Activated CD4-positive, alpha-beta T cell treated with anti-CD3 and anti-CD28 coated beads, Interleukin-2, Interleukin-4, amounts not matched to agents 100 ng/mL and 50 ng/mL, durations not matched to agents 16 hours and 8 hours (primary cell): ENCODE data around the gene MGMT.

Source experiments
- DNase-seq: peaks from one replicate; pipeline ENCODE4 v3.0.0-alpha.2; 2020; ENCODE audit warnings: low spot score

MGMT gene

GRCh38 chr10:129741280-129741977 is 274.4 kb downstream of the MGMT start:
- no peak for DNase-seq

- DNase-seq: no peak
These were observed 275.1 kb downstream of the MGMT start for GRCh38 chr10:129741978-129742741.

GRCh38 chr10:129742742-129743550 is 275.9 kb downstream of the MGMT start:
- no peak for DNase-seq

GRCh38 chr10:129743738-129744133 is 276.7 kb downstream of the MGMT start:
- DNase-seq: no peak

GRCh38 chr10:129744134-129745111 is 277.4 kb downstream of the MGMT start:
- no peak for DNase-seq

GRCh38 chr10:129745186-129745750 is 278.2 kb downstream of the MGMT start:
- DNase-seq: no peak

GRCh38 chr10:129754211-129755050 is 287.4 kb downstream of the MGMT start:
- no peak for DNase-seq

GRCh38 chr10:129755158-129755591 is 288.1 kb downstream of the MGMT start:
- no peak for DNase-seq

- DNase-seq: no peak
These were observed 288.6 kb downstream of the MGMT start for GRCh38 chr10:129755621-129756020.

GRCh38 chr10:129756912-129757901 is 290.2 kb downstream of the MGMT start:
- DNase-seq: no peak

- DNase-seq: no peak
These were observed 291.4 kb downstream of the MGMT start for GRCh38 chr10:129758207-129759021.

GRCh38 chr10:129759214-129760002 is 292.4 kb downstream of the MGMT start:
- DNase-seq: no peak

- no peak for DNase-seq
These were observed 292.9 kb downstream of the MGMT start for GRCh38 chr10:129760003-129760315.

GRCh38 chr10:129760416-129760815 is 293.4 kb downstream of the MGMT start:
- DNase-seq: no peak

GRCh38 chr10:129761197-129761972 is 294.3 kb downstream of the MGMT start:
- DNase-seq: no peak
